ENCODE data around the gene SLC47A1.

SLC47A1 gene

GRCh38 chr17:19610879-19611278 lies 77.2 kb downstream of the SLC47A1 start:
- DNase-seq: no peak

GRCh38 chr17:19613979-19614378 lies 80.3 kb downstream of the SLC47A1 start:
- DNase-seq: no peak

DNA sequence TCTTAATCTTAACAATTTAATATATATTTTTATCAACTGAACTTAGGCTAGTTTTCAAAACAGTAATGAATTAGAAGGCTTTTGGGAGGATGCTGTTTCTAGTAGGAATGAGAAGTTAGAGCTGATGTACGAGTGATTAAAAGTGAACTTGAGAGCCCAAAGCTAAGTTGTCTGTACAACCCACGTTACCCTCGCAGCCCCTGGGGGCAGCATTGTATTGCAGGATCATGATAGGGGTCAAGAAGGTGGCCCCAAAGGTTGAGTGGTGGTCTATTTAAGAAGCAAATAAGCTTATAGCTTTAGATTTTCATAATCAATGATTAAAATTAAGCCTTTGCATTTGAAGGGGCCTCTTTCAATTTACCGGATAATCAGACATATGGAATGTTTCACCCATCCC lies 81.2 kb downstream of the SLC47A1 start:
- DNase-seq: no peak

GRCh38 chr17:19618015-19618414 lies 84.4 kb downstream of the SLC47A1 start:
- DNase-seq: no peak

DNA sequence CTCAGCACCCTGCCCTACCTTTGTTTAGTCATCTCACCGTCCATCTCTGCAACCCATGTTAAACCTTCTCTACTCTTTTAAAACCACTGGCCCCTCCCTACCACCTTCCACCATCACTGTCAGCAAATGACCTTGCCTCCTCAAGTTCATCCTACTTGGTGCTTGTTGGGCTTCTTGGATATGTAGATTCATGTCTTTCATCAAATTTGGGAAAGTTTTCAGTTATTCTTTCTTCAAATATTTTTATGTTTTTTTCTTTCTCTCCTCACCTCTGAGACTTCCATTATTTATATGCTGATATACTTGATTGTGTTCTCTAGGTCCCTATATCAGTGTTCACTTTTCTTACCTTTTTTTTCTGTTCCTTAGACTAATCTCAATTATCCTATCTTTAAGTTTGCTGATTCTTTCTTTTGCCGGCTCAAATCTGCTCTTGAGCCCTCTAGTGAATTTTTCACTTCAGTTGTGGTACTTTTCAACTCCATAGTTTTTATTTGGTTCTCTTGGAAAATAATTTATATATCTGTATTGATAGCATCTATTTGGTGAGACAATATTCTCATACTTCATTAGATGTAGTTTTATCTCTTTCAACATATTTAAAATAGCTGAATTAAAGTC lies 86.2 kb downstream of the SLC47A1 start:
- no peak for DNase-seq

GRCh38 chr17:19621697-19622096 lies 88.0 kb downstream of the SLC47A1 start:
- no peak for DNase-seq

GRCh38 chr17:19626079-19626478 lies 92.4 kb downstream of the SLC47A1 start:
- no peak for DNase-seq
